HUES6 (cell line): ENCODE data around the gene SPSB3.

Experiments used
- H3K27ac ChIP-seq: 2 replicates; pipeline ENCODE4 v1.7.0; 2013; ENCODE audit warnings: low read depth, mild to moderate bottlenecking, low read length, inconsistent platforms
- H3K27me3 ChIP-seq: 2 replicates; pipeline ENCODE4 v1.6.1; 2013; ENCODE audit warnings: low read length; ENCODE audit not compliant: control insufficient read depth, insufficient read depth
- H3K36me3 ChIP-seq: 2 replicates; pipeline ENCODE4 v1.6.1; 2013; ENCODE audit warnings: low read length; ENCODE audit not compliant: control insufficient read depth, insufficient read depth
- H3K4me1 ChIP-seq: 2 replicates; pipeline ENCODE4 v1.6.1; 2013; ENCODE audit warnings: low read length; ENCODE audit not compliant: control insufficient read depth, insufficient read depth
- H3K4me3 ChIP-seq: 2 replicates; pipeline ENCODE4 v1.5.1; 2013; ENCODE audit warnings: low read depth, low read length
- H3K9ac ChIP-seq: one replicate; pipeline ENCODE4 v1.6.1; 2013; ENCODE audit warnings: mild to moderate bottlenecking, low read length
- H3K9me3 ChIP-seq: 2 replicates; pipeline ENCODE4 v1.6.1; 2013; ENCODE audit warnings: low read depth, low read length; ENCODE audit not compliant: control insufficient read depth, insufficient read depth

The SPSB3 gene

DNA sequence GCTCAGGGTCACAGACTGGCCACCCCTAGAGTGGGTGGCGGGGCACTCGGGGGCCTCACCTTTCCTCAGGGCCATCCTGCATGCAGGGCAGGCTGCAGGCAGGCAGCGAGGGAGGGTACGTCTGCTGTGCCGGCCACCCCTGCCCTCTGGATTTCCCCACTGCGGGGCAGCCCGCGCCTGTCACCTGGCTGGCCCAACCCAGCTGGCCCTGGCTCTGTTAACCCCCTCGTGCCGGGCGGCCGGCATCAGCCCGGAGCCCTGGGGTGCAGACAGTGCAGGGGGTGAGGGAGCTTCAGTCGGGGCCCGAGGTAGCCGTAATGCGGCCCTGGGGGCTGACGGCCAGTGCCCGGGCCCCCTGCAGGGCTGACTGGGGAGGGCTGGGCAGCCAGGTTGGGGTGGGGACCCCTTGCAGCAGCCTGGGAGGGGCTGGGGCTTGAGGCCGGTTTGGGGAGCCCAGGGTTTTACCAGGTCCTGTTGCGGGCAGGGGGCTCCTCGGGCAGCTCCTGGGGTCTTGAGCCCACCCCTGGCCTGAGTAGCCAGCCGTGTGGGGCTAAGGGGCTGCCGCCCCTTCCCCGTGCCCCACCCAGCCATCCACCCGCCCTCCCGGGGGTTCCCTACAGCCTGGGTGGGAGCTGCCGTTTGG, 11.3 kb upstream of the SPSB3 start, which contains the start of gene IGFALS:
TSS of gene IGFALS (minus strand) at position 128 of the 643 bp plus-strand sequence. CDS start at position 75, 53 bp downstream.
- Histone ChIP-seq H3K9ac (no peak within 1 kb of the TSS), H3K9me3 (peaks cover 19% of the 10 kb centered on the region), H3K4me3 (no peak within 1 kb of the TSS), H3K27ac (no peak within 1 kb of the TSS), H3K27me3 (no peaks in the 10 kb centered on the region), H3K4me1 (no peaks in the 10 kb centered on the region), H3K36me3 (peaks cover 26% of the 10 kb centered on the region)

DNA sequence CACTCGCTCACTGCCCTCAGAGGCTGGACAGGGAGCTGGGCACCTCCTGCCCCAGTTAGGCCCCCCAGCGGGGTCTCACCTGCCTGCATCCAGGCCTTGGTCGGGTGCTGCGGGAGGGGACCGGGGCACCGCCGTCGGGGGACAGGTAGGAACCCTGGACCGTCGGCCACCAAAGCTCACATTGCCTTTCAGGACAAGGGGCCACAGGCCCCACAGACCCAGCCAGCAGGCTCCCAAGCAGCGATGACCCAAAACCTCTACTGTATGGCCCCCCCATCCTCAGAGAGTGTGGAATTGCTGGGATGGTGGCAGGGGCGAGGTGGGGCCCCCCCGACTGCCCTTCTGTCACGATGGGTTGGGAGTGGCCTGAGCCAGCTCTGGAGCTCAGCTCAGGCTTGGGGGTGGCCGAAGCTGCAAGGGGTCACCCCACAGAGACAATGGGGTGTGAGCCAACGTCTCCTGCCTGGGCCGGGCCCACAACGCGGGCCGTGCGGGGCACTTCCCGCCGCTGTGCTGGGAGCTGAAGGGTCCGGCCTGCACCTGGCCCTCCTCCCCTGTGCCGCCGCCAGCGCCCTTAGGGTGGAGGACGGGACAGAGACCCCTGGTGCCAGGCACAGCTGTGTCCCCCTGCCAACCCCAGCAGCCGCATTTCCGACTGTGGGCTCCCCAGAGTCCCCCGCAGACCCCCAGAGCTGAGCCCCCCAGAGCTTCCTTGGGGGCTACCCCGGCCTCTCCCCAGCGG, 10.6 kb upstream of the SPSB3 start:
- no peaks in the 10 kb centered on the region for H3K4me1 ChIP-seq
- no peak overlapping the region for H3K9ac ChIP-seq
- no peaks in the 10 kb centered on the region for H3K27me3 ChIP-seq
- peaks cover 33% of the 10 kb centered on the region for H3K36me3 ChIP-seq
- H3K27ac ChIP-seq: no peak overlapping the region
- peaks cover 15% of the 10 kb centered on the region for H3K9me3 ChIP-seq
- H3K4me3 ChIP-seq: no peak overlapping the region

DNA sequence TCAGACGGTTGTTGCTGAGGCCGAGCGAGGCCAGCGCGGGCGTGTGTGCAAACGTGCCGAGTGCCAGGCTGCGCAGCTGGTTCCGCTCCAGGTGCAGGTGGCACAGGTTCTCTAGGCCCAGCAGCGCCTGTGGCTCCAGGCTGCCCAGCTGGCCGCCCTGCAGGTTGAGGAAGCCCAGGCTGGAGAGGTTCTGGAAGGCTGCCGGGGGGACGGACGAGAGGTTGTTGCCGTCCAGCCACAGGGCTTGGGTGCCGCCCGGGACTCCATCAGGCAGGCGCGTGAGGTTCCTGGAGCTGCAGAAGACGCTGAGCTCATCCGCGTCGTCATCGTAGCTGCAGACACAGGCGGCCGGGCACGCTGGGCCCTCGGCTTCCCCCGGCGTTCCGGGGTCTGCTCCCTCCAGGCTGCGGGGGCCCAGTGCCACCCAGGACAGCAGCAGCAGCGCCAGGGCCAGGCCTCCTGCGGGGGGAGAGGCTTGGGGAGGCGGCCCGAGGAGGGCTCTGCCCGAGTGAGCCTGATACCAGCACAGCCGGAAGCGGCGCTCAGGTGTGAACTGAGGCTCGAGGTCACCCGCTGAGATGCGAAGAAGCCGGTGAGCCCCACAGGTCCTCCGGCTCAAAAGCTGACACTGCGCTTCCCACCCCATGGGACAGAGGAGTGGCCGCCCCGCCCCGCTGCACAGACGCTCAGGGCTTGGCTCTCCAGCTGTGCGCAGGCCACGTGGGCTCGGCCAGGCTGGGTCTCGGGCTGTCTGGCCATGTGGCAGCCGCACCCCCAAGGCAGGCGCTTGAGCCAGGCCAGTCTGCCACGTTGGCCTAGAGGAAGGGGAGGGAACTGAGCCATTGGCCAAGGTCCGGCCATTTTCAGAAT, 9.8 kb upstream of the SPSB3 start:
- H3K4me1 ChIP-seq: no peaks in the 10 kb centered on the region
- H3K9me3 ChIP-seq: peaks cover 6% of the 10 kb centered on the region
- no peak overlapping the region for H3K4me3 ChIP-seq
- H3K27ac ChIP-seq: no peak overlapping the region
- peaks cover 41% of the 10 kb centered on the region for H3K36me3 ChIP-seq
- no peaks in the 10 kb centered on the region for H3K27me3 ChIP-seq
- no peak overlapping the region for H3K9ac ChIP-seq

DNA sequence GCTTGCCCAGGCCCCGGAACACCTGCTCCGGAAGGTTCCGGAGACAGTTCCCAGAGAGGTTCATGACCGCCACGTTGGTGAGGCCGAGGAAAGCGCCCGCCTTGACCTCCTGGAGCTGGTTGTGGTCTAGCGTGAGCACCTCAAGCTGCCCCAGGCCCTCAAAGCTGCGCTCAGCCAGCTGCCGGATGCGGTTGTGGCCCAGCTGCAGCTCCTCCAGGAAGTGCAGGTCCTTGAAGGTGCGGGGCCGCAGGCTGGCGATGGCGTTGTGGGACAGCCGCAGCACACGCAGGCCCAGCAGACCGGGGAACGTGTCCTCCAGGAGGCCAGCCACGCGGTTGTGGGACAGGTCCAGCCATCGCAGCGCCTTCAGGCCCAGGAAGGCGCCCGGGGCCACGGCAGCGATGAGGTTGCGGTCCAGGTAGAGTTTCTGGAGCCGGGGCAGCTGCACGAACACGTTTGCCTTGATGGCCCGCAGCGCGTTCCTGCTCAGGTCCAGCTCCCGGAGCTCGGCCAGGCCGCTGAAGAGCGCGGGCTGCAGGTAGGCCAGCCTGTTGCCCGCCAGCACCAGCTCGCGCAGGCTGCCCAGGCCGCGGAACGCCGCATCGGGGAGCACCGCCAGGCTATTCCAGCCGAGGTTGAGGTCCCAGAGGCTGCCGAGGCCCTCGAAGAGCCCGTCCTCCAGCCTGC, 9.0 kb upstream of the SPSB3 start:
- Histone ChIP-seq H3K4me3 (no peak overlapping the region), H3K4me1 (no peaks in the 10 kb centered on the region), H3K36me3 (peaks cover 49% of the 10 kb centered on the region), H3K9ac (no peak overlapping the region), H3K27ac (no peak overlapping the region), H3K27me3 (no peaks in the 10 kb centered on the region), H3K9me3 (peaks cover 2% of the 10 kb centered on the region)

DNA sequence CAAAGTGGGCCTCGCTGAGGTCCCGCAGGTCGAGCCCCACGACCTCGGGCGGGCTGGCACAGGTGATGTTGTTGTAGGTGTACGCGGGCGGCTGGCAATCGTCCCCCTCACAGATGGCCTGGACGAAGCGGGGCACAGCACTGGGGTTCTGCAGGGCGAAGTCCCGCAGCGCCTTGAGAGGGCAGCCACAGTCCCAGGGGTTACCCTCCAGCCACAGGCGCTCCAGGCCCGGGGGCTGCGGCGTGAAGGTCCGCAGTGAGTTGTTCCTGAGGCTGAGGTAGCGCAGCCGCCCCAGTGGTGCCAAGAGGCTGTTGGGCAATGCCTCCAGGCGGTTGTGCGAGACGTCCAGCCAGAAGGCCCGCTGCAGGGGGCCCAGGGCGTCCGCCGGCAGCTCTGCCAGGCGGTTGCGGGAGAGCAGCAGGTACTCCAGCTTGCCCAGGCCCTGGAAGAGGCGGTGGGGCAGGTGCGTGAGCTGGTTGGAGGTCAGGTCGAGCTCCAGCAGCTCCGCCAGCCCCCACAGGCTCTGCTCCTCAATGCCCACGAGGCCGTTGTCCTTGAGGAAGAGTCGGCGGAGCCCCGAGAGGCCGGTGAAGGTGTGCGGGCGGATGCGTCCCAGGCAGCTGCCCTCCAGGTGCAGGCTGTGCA, 8.4 kb upstream of the SPSB3 start:
- H3K4me3 ChIP-seq: no peak overlapping the region
- H3K27me3 ChIP-seq: no peaks in the 10 kb centered on the region
- no peaks in the 10 kb centered on the region for H3K4me1 ChIP-seq
- no peak overlapping the region for H3K9ac ChIP-seq
- H3K9me3 ChIP-seq: no peaks in the 10 kb centered on the region
- no peak overlapping the region; the same call in 1 of the 2 replicates for H3K27ac ChIP-seq
- peaks cover 55% of the 10 kb centered on the region for H3K36me3 ChIP-seq

DNA sequence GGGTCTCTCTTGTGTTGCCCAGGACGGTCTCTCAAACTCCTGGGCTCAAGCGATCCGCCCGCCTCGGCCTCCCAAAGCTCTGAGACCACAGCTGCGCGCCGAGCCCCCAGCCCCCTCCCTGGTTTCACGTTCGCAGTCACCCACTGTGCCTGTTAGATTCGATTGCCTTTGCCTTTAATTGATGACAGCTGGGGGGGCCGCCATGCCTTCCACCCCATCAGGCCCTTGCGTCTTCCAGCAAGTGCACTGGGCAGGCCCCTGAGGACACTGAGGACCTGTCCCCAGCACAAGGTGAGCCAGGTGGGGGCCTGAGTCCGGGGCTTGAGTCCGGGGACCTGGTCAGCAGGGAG, 7.9 kb upstream of the SPSB3 start:
- H3K4me3 ChIP-seq: no peak overlapping the region
- H3K36me3 ChIP-seq: peaks cover 59% of the 10 kb centered on the region
- H3K27me3 ChIP-seq: no peaks in the 10 kb centered on the region
- no peak overlapping the region for H3K9ac ChIP-seq
- H3K27ac ChIP-seq: no peak overlapping the region
- no peaks in the 10 kb centered on the region for H3K4me1 ChIP-seq
- no peaks in the 10 kb centered on the region for H3K9me3 ChIP-seq

DNA sequence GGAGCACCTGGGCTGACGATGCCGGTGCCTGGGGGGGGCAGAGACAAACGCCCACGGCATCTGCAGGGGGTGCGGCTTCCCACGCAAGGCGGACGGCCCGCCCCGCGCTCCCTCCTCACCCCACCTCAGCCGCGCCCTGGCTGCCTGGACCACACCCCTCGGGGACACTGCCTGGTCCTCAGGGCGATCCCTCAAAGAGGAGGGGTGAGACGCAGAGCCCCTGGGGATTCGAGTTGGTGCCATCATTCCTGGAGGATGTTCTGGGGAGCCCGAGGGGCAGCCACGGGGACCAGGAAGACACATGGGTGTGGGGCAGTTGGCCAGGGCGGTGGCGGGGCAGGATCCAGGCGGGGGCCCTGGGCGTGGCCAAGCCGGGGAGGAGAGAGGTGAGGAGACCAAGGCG, 7.3 kb upstream of the SPSB3 start:
- H3K4me3 ChIP-seq: no peak overlapping the region
- H3K9ac ChIP-seq: no peak overlapping the region
- peaks cover 62% of the 10 kb centered on the region for H3K36me3 ChIP-seq
- no peaks in the 10 kb centered on the region for H3K27me3 ChIP-seq
- H3K27ac ChIP-seq: no peak overlapping the region
- H3K9me3 ChIP-seq: no peaks in the 10 kb centered on the region
- H3K4me1 ChIP-seq: no peaks in the 10 kb centered on the region

DNA sequence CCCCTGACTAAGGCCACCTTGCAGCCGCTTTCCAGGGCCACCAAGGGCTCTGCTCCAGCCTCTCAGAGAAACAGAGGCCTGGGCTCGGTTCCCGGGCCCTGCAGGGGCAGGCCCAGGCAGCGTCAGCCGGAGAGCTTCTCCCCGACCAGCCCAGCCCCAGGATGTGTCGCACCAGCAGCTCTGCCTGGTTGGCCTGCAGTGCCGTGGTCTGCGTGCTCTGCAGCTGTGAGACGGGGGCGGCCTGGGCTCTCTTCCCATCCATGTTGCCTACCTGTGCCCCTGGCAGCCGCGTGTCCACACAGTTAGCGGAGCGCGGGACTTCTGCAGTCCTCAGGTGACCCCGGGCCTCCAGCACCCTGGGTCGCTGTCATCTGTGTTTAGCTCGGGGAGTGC, 6.3 kb upstream of the SPSB3 start:
- peaks cover 62% of the 10 kb centered on the region for H3K36me3 ChIP-seq
- no peaks in the 10 kb centered on the region for H3K27me3 ChIP-seq
- no peak overlapping the region for H3K4me3 ChIP-seq
- H3K9ac ChIP-seq: no peak overlapping the region
- no peaks in the 10 kb centered on the region for H3K9me3 ChIP-seq
- H3K27ac ChIP-seq: no peak overlapping the region
- no peaks in the 10 kb centered on the region for H3K4me1 ChIP-seq

DNA sequence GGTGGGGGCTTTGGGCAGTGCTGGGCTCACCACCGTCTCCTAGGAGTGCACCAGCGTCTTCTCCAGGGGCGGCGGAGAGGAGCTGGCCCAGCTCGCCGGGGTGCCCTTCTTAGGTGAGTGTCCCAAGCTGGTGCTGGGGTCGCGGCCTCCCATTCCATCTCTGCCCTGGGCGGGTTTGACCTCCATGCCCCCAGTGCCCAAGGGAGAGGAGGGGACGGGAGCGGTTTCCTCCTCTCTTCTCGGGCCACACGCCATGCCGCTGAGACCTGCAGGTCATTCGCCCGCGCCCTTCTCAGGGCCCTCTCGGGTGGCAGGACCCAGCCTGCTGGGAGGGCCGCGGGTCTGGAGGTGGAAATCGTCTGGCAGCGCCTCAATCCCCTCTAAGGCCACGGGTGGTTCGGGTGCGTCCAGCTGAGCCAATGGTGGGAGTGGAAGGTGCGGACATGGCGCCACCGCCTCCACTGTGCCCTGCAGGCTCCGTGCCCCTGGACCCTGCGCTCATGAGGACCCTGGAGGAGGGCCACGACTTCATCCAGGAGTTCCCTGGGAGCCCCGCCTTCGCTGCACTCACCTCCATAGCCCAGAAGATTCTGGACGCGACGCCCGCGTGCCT, 5.8 kb upstream of the SPSB3 start:
- Histone ChIP-seq H3K27ac (no peak overlapping the region), H3K9ac (no peak overlapping the region), H3K9me3 (no peaks in the 10 kb centered on the region), H3K4me3 (no peak overlapping the region), H3K4me1 (no peaks in the 10 kb centered on the region), H3K36me3 (peaks cover 62% of the 10 kb centered on the region), H3K27me3 (no peaks in the 10 kb centered on the region)
